Colonic mucosa (tissue), 4 donors: ENCODE data around the gene EPS8L2. TPM values are rescaled to one million over a fixed set of nuclear protein-coding genes. Genes with fewer than 3 reads are reported as not detected.

Experiments used
- DNase-seq: peaks from one replicate; pipeline ENCODE4 v3.0.0-alpha.2; 2020
- H3K27ac ChIP-seq: fragments of 200-600 bp; one replicate; pipeline ENCODE4 v1.8.0; 2021
- H3K27me3 ChIP-seq: fragments of 200-600 bp; one replicate; pipeline ENCODE4 v1.8.0; 2021
- H3K36me3 ChIP-seq: fragments of 200-600 bp; one replicate; pipeline ENCODE4 v1.8.0; 2021
- H3K4me1 ChIP-seq: fragments of 200-600 bp; one replicate; pipeline ENCODE4 v1.8.0; 2021; ENCODE audit warnings: mild to moderate bottlenecking
- H3K4me3 ChIP-seq: fragments of 200-600 bp; one replicate; pipeline ENCODE4 v1.8.0; 2021
- H3K9ac ChIP-seq, 2 donors: one replicate each; pipeline ENCODE4 v1.7.0; 2013; ENCODE audit warnings: control low read depth in 2 of 2, low read depth in 2 of 2, low read length in 2 of 2
- H3K9me3 ChIP-seq: fragments of 200-600 bp; one replicate; pipeline ENCODE4 v1.8.0; 2021
- intact Hi-C: fragments of 100-400 bp; cut with DNase I; formaldehyde crosslinking; loops from one replicate; pipeline ENCODE4 v1.14.1; 2022
- total RNA-seq, 2 donors: library from RNA; stranded (reverse); fragmentation: NEBNext Ultra II Directional in 1 of 2; extraction: Animal tissue kit (Norgen Biotek cat#: 25700) in 1 of 2; gene quantifications; one replicate each; pipeline ENCODE4 v1.2.1, GENCODE V29; 2021
- TF ChIP-seq, protein P1 (sequence below): fragments of 200-600 bp; IDR thresholded peaks from one replicate; pipeline ENCODE4 v1.8.0; 2022; ENCODE audit warnings: antibody characterized with exemption, mild to moderate bottlenecking
- donor health status: healthy.
- donor health status: DM: no; HTN: no; CAD: no.
- donor health status: DM: no; HTN: no; CAD: no.

The EPS8L2 gene
- total RNA-seq, 2 donors from 2014 or later = 192 to 254 TPM

DNA sequence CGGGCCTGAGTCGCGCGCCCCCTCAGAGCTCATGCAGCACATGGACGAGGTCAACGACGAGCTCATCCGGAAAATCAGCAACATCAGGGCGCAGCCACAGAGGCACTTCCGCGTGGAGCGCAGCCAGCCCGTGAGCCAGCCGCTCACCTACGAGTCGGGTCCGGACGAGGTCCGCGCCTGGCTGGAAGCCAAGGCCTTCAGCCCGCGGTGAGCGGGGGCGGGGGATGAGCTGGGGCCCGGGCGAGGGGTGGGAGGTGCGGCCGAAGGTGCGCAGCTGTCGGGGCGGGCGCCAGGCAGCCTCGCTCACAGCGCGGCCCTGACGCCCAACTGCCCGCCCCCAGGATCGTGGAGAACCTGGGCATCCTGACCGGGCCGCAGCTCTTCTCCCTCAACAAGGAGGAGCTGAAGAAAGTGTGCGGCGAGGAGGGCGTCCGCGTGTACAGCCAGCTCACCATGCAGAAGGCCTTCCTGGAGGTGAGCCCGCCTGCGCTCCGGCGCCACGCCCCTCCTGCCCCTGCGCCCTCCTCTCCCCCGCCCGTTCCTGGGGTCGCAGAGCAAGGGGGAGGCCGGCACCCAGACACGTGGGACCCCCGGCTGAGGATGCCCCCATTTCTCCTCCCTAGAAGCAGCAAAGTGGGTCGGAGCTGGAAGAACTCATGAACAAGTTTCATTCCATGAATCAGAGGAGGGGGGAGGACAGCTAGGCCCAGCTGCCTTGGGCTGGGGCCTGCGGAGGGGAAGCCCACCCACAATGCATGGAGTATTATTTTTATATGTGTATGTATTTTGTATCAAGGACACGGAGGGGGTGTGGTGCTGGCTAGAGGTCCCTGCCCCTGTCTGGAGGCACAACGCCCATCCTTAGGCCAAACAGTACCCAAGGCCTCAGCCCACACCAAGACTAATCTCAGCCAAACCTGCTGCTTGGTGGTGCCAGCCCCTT lies 20.5 kb downstream of the EPS8L2 start:
- TF ChIP-seq, protein P1, sequence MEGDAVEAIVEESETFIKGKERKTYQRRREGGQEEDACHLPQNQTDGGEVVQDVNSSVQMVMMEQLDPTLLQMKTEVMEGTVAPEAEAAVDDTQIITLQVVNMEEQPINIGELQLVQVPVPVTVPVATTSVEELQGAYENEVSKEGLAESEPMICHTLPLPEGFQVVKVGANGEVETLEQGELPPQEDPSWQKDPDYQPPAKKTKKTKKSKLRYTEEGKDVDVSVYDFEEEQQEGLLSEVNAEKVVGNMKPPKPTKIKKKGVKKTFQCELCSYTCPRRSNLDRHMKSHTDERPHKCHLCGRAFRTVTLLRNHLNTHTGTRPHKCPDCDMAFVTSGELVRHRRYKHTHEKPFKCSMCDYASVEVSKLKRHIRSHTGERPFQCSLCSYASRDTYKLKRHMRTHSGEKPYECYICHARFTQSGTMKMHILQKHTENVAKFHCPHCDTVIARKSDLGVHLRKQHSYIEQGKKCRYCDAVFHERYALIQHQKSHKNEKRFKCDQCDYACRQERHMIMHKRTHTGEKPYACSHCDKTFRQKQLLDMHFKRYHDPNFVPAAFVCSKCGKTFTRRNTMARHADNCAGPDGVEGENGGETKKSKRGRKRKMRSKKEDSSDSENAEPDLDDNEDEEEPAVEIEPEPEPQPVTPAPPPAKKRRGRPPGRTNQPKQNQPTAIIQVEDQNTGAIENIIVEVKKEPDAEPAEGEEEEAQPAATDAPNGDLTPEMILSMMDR = no peak
- no peaks in the 10 kb centered on the region for H3K9me3 ChIP-seq
- H3K4me3 ChIP-seq = peak overlapping the region; percentile 26
- H3K27ac ChIP-seq = peak overlapping the region; percentile 67
- H3K9ac ChIP-seq = peak overlapping the region in 1 of 2 donors; percentile 34
- peaks cover 35% of the 10 kb centered on the region for H3K4me1 ChIP-seq
- H3K36me3 ChIP-seq = no peaks in the 10 kb centered on the region
- DNase-seq = peak; percentile 82
- peaks cover 5% of the 10 kb centered on the region for H3K27me3 ChIP-seq
- intact Hi-C loops = loop anchor here (5.0 to 10.0 kb wide), 2 partner anchors 64 to 172 kb away; no protein-coding TSS in a partner anchor

DNA sequence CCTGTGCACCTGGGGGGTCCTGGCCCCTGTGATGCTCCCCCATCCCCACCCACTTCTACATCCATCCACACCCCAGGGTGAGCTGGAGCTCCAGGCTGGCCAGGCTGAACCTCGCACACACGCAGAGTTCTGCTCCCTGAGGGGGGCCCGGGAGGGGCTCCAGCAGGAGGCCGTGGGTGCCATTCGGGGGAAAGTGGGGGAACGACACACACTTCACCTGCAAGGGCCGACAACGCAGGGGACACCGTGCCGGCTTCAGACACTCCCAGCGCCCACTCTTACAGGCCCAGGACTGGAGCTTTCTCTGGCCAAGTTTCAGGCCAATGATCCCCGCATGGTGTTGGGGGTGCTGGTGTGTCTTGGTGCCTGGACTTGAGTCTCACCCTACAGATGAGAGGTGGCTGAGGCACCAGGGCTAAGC lies 21.3 kb downstream of the EPS8L2 start:
- no peak for DNase-seq
- no peaks in the 10 kb centered on the region for H3K9me3 ChIP-seq
- no peaks in the 10 kb centered on the region for H3K36me3 ChIP-seq
- H3K27ac ChIP-seq = no peak overlapping the region
- H3K9ac ChIP-seq = peak overlapping the region in 1 of 2 donors; percentile 34
- no peak overlapping the region for H3K4me3 ChIP-seq
- H3K27me3 ChIP-seq = peaks cover 5% of the 10 kb centered on the region
- H3K4me1 ChIP-seq = peaks cover 30% of the 10 kb centered on the region
- intact Hi-C loops = loop anchor here (5.0 to 10.0 kb wide), 2 partner anchors 65 to 172 kb away; no protein-coding TSS in a partner anchor
- TF ChIP-seq, protein P1 = no peak

DNA sequence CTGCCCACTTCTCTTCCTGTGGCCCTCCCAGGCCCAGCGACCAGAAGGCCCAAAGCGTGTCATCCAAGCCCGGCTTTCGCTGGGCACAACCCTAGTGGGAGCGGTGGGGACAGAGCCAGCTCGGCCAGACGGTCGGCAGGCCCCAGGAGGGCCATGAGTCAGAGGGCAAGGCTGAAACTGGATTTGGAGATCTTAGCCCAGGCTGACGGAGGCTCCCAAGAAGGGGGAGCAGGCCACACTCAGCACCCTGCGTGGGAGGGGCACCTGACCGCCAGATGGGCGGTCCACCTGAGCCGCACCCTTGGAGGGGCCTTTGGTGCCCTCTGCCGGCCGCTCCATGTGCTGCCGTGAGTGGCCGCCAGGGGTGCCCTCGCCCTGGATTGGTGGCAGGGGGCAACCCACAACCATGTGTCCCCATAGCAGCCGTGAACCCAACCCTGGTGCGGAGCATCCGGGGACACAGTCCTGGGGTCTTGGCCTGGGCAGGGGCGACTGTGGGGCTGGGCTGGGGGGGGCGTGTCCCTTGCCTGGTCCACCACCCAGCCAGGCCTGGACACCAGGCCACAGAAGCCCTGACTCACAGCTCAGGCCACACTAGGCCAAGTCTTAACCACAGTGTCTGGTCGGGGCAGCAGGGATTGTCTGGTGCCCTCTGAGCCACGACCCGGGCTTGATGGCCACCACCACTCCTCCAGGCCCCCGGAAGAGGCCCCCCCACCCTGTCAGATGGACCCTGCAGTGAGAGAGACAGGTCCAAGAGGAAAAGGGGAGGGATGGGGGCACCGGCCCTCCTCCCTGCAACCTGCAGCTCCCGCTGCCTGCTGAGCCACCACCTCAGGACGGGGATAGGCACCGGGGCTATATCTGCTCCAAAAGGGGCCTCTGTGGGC lies 22.1 kb downstream of the EPS8L2 start:
- Histone ChIP-seq H3K4me1 (peaks cover 30% of the 10 kb centered on the region), H3K27ac (no peak overlapping the region), H3K4me3 (no peak overlapping the region), H3K9ac (peak overlapping the region; percentile 34 to 35), H3K27me3 (peaks cover 5% of the 10 kb centered on the region), H3K36me3 (no peaks in the 10 kb centered on the region), H3K9me3 (no peaks in the 10 kb centered on the region)
- TF ChIP-seq, protein P1 = peak; percentile 97
- intact Hi-C loops = loop anchor here (5.0 to 10.0 kb wide), 2 partner anchors 66 to 173 kb away; no protein-coding TSS in a partner anchor
- DNase-seq = peak; percentile 85

DNA sequence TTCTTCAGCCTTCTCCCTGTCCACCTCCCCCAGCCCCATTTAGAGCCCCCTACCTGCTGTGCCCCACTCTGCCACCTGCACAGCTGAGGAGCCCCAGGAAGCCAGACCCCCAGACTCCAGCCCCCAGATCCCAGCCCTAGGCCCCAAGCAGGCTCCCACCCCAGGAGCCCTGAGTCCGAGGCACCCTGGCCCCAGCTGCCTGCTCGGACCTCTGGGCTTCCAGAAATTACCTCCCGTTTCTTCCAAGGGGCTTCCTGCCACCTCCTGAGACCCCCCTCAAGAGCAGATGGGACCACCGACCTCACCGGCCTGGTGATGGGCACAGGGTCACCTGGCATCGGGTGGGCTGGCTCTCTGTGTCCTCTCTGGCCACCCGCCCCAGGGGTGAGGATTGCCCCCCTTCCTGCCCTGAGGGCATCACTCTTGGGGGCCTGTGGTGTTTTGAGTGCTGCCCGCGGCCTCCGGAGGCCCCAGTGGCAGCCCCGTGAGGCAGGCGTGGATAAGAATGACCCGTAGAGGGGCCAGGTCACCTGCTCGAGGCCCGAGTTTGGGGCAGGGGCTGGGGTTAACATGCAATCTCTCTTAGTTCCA lies 23.0 kb downstream of the EPS8L2 start:
- intact Hi-C loops = loop anchor here (5.0 to 10.0 kb wide), 2 partner anchors 67 to 174 kb away; no protein-coding TSS in a partner anchor
- Histone ChIP-seq H3K9ac (no peak overlapping the region), H3K27me3 (peaks cover 5% of the 10 kb centered on the region), H3K4me1 (peaks cover 30% of the 10 kb centered on the region), H3K9me3 (no peaks in the 10 kb centered on the region), H3K27ac (no peak overlapping the region), H3K4me3 (no peak overlapping the region), H3K36me3 (no peaks in the 10 kb centered on the region)
- DNase-seq = no peak
- TF ChIP-seq, protein P1 = no peak
